Neural crest cell (in vitro differentiated cells): ENCODE results near the gene PDXK. TPM values are rescaled to one million over a fixed set of nuclear protein-coding genes. Genes with fewer than 3 reads are reported as not detected.
A peak's percentile ranks its signal among the peaks of the same experiment; 100 is the strongest.
"Not testable (repeated sequence)": the region's sequence is repeated elsewhere in the genome, so short reads cannot be mapped to it uniquely, and the experiment has no call there.

Experiments used
- DNase-seq: peaks from one replicate; pipeline ENCODE4 v3.0.0; 2021; ENCODE audit warnings: low read depth, mixed read lengths, low spot score
- H3K27ac Mint-ChIP-seq: one replicate; pipeline ENCODE4 v1.8.0; 2021; ENCODE audit warnings: mild to moderate bottlenecking, mixed read lengths; ENCODE audit not compliant: unreplicated experiment
- H3K27me3 Mint-ChIP-seq: 2 replicates; pipeline ENCODE4 v1.8.0; 2021; ENCODE audit warnings: low read depth, mild to moderate bottlenecking, mixed read lengths
- H3K36me3 Mint-ChIP-seq: 2 replicates; pipeline ENCODE4 v1.8.0; 2021; ENCODE audit warnings: low read depth, mild to moderate bottlenecking, mixed read lengths
- H3K4me1 Mint-ChIP-seq: 2 replicates; pipeline ENCODE4 v1.8.0; 2021; ENCODE audit warnings: mixed read lengths
- H3K4me3 Mint-ChIP-seq: one replicate; pipeline ENCODE4 v1.8.0; 2021; ENCODE audit warnings: mild to moderate bottlenecking, mixed read lengths
- H3K9me3 Mint-ChIP-seq: 2 replicates; pipeline ENCODE4 v1.8.0; 2021; ENCODE audit warnings: mixed read lengths
- CTCF ChIP-seq: fragments of 200-600 bp; sonication (generic); conservative IDR thresholded peaks from 2 replicates; pipeline ENCODE4 v1.5.0; 2021; ENCODE audit warnings: antibody characterized with exemption, mild to moderate bottlenecking
- long read RNA-seq: library from polyadenylated mRNA; unstranded; transcript quantifications from one replicate; pipeline ENCODE4 v2.0.0, GENCODE V29; 2020
- total RNA-seq: library from RNA; stranded (reverse); gene quantifications from 2 replicates; pipeline ENCODE4 v1.2.1, GENCODE V29; 2021

Gene PDXK
- 59.3 and 67.3 TPM in 2 replicates for total RNA-seq
- long read RNA-seq, partial matches to known transcripts, result 1 of 13 reads
- long read RNA-seq, other reads (novel, unspliced or antisense), result 12 of 13 reads

DNA sequence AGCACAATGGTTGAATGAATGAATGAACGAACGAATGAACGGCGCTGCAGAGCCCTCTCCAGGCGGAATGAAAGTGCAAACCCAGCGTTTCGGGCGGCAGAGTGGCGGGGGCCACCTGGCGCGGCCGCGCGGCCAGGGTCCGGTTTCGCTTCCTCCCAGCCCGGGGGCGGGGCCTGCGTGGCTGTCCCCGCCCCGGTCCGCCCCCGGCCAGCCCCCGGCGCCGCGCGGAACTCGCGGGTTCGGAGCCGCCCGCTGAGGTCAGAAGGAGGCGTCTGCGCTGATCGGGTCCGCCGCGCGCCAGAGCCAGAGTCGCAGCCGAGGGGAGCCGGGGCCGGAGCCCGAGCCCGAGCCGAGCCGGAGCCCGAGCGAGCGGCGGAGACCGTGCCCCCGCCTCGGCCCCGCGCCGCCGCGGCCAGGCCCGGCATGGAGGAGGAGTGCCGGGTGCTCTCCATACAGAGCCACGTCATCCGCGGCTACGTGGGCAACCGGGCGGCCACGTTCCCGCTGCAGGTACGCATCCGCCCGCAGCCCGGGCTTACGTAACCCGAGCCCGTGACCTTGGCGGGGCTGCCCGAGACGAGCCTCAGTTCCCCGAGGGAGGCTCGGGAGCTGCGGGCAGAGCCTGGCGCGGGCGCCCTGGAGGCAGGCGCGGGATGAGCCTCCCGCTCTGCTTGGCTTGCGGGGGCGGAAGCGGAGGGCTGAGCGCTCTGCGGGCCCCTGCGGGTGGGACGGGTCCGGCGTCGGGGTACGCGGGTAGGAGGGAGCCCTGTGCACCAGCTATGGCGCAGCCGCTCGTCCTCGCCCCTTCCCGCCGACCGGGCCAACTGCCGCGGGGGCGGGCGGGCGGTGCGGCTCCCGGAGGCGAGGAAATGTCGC lies at the start of gene PDXK:
PDXK (plus strand) TSS at position 258 of the 876 bp plus-strand sequence; CDS start at position 424, 166 bp downstream.
- Mint-ChIP-seq H3K4me3 (peak within 1 kb of the TSS; percentile 91), H3K27ac (no peak within 1 kb of the TSS), H3K36me3 (no peaks in the 10 kb centered on the region), H3K9me3 (no peaks in the 10 kb centered on the region), H3K27me3 (peaks cover 12% of the 10 kb centered on the region), H3K4me1 (peaks cover 5% of the 10 kb centered on the region)
- no peak for TF ChIP-seq CTCF
- DNase-seq, result peak; percentile 73

DNA sequence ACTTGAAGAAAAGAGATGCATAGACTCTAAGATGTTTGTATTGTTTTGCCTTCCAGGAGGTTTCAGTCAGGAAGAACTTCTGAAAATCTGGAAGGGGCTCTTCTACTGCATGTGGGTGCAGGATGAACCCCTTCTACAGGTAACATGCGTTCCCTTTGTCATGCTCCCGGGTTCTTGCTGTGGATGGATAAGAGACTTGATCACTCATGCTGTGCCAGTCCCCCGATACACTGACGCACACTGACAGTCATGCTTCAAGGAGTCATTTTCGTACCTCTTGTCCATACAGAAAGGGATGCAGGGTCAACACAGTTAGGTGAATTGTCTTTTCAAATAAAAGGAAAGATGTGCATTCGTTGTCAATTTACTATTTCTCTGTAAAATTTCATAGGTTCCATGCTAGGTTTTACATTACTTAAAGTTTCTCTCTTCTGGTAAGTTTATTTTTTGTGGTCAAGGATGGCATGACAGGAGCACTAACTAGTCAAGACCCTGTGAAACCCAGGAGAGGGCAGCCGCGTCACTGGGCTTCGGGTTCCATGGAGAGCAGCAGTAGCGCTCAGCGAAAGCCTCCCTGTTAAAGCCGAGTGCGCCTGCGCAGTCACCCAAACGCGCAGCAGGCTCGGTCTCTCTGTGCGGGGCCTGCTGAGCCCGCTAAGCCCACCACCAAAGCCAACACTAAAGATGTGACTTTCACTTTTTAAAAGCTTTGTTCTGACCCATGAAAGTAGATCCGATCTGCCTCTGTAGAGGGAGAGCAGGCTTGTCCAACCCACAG lies 48.9 kb upstream of the PDXK start:
- DNase-seq, result no peak
- no peak for TF ChIP-seq CTCF
- Mint-ChIP-seq H3K4me3 (no peak overlapping the region), H3K27ac (peak overlapping the region; percentile 2), H3K27me3 (no peaks in the 10 kb centered on the region), H3K9me3 (no peaks in the 10 kb centered on the region), H3K4me1 (no peaks in the 10 kb centered on the region), H3K36me3 (peaks cover 17% of the 10 kb centered on the region)

- Mint-ChIP-seq H3K4me3 (no peak overlapping the region), H3K9me3 (no peaks in the 10 kb centered on the region), H3K27me3 (no peaks in the 10 kb centered on the region), H3K4me1 (no peaks in the 10 kb centered on the region), H3K27ac (no peak overlapping the region), H3K36me3 (peaks cover 30% of the 10 kb centered on the region)
- TF ChIP-seq CTCF, result no peak
- no peak for DNase-seq
These were observed 43.1 kb upstream of the PDXK start for GRCh38 chr21:43675871-43676270.

DNA sequence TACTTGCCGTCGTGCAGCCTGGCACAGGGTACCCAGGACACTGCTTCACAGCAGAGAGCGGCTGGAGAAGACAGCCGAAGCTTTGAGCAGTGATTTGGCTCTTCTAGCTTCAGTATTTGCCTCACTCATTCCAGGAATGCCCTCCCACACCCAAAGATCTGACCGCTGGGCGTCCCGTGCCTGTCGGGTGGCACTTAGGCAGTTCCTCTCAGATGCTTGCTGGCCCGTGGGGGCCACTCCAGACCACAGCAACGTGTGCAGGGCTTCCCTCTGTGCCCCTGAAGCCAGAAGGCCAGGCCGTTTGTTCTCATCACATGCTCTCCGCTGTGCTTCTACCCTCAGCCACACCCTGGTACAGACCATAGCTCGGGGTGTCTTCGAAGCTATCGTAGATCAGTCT lies 42.5 kb upstream of the PDXK start:
- no peaks in the 10 kb centered on the region for H3K4me1 Mint-ChIP-seq
- no peaks in the 10 kb centered on the region for H3K9me3 Mint-ChIP-seq
- H3K4me3 Mint-ChIP-seq, result no peak overlapping the region
- no peak for DNase-seq
- H3K27me3 Mint-ChIP-seq, result no peaks in the 10 kb centered on the region
- TF ChIP-seq CTCF, result no peak
- no peak overlapping the region for H3K27ac Mint-ChIP-seq
- peaks cover 30% of the 10 kb centered on the region for H3K36me3 Mint-ChIP-seq

GRCh38 chr21:43679951-43680350 lies 39.0 kb upstream of the PDXK start:
- TF ChIP-seq CTCF, result no peak
- DNase-seq, result no peak
- Mint-ChIP-seq H3K27ac (no peak overlapping the region), H3K4me3 (no peak overlapping the region), H3K9me3 (no peaks in the 10 kb centered on the region), H3K36me3 (peaks cover 27% of the 10 kb centered on the region), H3K4me1 (no peaks in the 10 kb centered on the region), H3K27me3 (no peaks in the 10 kb centered on the region)

GRCh38 chr21:43680421-43680820 lies 38.5 kb upstream of the PDXK start:
- not testable (repeated sequence) for H3K4me3 Mint-ChIP-seq, H3K27ac Mint-ChIP-seq, H3K4me1 Mint-ChIP-seq, H3K9me3 Mint-ChIP-seq, H3K27me3 Mint-ChIP-seq, DNase-seq
- H3K36me3 Mint-ChIP-seq, result peaks cover 27% of the 10 kb centered on the region
